IMR-90 (cell line): ENCODE measurements around the gene JAK1. TPM values are rescaled to one million over a fixed set of nuclear protein-coding genes. Genes with fewer than 3 reads are reported as not detected.

Experiments
- ATAC-seq: fragments of 200-7000 bp; cut with Tn5 transposase; 2 replicates; pipeline ENCODE4 v1.9.1; 2020; ENCODE audit warnings: low read depth, mild to moderate bottlenecking, moderate library complexity
- BruUV-seq: library from RNA; stranded (reverse); fragments of 400-500 nt; replicated peaks from 2 replicates; lab custom pipeline; 2021; lab: Mats Ljungman, UMichigan
- CTCF ChIA-PET: fragments of 300-600 bp; formaldehyde crosslinking; extraction: SDS; loops from one replicate; lab custom pipeline; 2021; ENCODE audit warnings: antibody characterized with exemption; lab: Yijun Ruan, JAX
- POLR2A ChIA-PET: fragments of 300-600 bp; sonication (Branson Sonifier 250); formaldehyde crosslinking; loops from one replicate; lab custom pipeline; 2022; ENCODE audit warnings: antibody characterized with exemption; ENCODE audit not compliant: unreplicated experiment; lab: Charles Lee
- DNase-seq: peaks from one replicate; pipeline ENCODE4 v3.0.0; 2013
- H2AFZ ChIP-seq: replicated peaks from 2 replicates; pipeline ENCODE3; 2013; ENCODE audit warnings: low read length, mild to moderate bottlenecking; ENCODE audit not compliant: poor library complexity
- H2AK5ac ChIP-seq: 2 replicates; pipeline ENCODE4 v1.6.1; 2013; ENCODE audit warnings: low read depth, low read length, inconsistent platforms
- H2AK9ac ChIP-seq: replicated peaks from 2 replicates; pipeline ENCODE3; 2013; ENCODE audit warnings: mild to moderate bottlenecking, low read depth, low read length, moderate library complexity; ENCODE audit not compliant: poor library complexity
- H2BK120ac ChIP-seq: 2 replicates; pipeline ENCODE4 v1.6.1; 2013; ENCODE audit warnings: low read depth, low read length, inconsistent platforms
- H2BK15ac ChIP-seq: 3 replicates; pipeline ENCODE4 v1.6.1; 2013; ENCODE audit warnings: low read depth, low read length, inconsistent platforms
- H2BK20ac ChIP-seq: 2 replicates; pipeline ENCODE4 v1.6.1; 2013; ENCODE audit warnings: low read depth, mild to moderate bottlenecking, inconsistent platforms, low read length, moderate library complexity
- H2BK5ac ChIP-seq: 2 replicates; pipeline ENCODE4 v1.6.1; 2013; ENCODE audit warnings: mild to moderate bottlenecking, low read depth, low read length, inconsistent platforms; ENCODE audit not compliant: poor library complexity, severe bottlenecking
- H3K14ac ChIP-seq: replicated peaks from 2 replicates; pipeline ENCODE4 v1.6.1; 2013; ENCODE audit warnings: low read depth, low read length, inconsistent platforms
- H3K18ac ChIP-seq: 2 replicates; pipeline ENCODE4 v1.6.1; 2013; ENCODE audit warnings: low read depth, low read length, control low read depth
- H3K23ac ChIP-seq: 2 replicates; pipeline ENCODE4 v1.6.1; 2013; ENCODE audit warnings: low read depth, low read length, inconsistent platforms
- H3K27ac ChIP-seq: 2 replicates; pipeline ENCODE4 v1.5.1; 2013; ENCODE audit warnings: mild to moderate bottlenecking, control low read depth, low read length; ENCODE audit not compliant: insufficient read depth
- H3K27me3 ChIP-seq: 2 replicates; pipeline ENCODE4 v1.6.1; 2013; ENCODE audit warnings: low read length; ENCODE audit not compliant: control insufficient read depth, insufficient read depth
- H3K36me3 ChIP-seq: 2 replicates; pipeline ENCODE4 v1.6.1; 2013; ENCODE audit warnings: low read length, mixed read lengths; ENCODE audit not compliant: control insufficient read depth, insufficient read depth
- H3K4ac ChIP-seq: 2 replicates; pipeline ENCODE4 v1.6.1; 2013; ENCODE audit warnings: low read depth, low read length, inconsistent platforms
- H3K4me1 ChIP-seq: 2 replicates; pipeline ENCODE4 v1.6.1; 2013; ENCODE audit warnings: low read length, mixed read lengths; ENCODE audit not compliant: control insufficient read depth, insufficient read depth
- H3K4me2 ChIP-seq: 2 replicates; pipeline ENCODE4 v1.6.1; 2013; ENCODE audit warnings: low read depth, mild to moderate bottlenecking, control low read depth, low read length, moderate library complexity
- H3K4me3 ChIP-seq: 2 replicates; pipeline ENCODE4 v1.5.1; 2013; ENCODE audit warnings: low read depth, mild to moderate bottlenecking, control low read depth, low read length, moderate library complexity; ENCODE audit not compliant: insufficient read depth
- H3K56ac ChIP-seq: 2 replicates; pipeline ENCODE4 v1.6.1; 2013; ENCODE audit warnings: low read length, inconsistent platforms; ENCODE audit not compliant: insufficient read depth; ENCODE audit errors: extremely low read depth
- H3K79me1 ChIP-seq, 2 experiments: 2 replicates each; pipeline ENCODE4 v1.6.1; 2013; ENCODE audit warnings: low read length in 2 of 2, inconsistent platforms in 1 of 2, low read depth in 1 of 2
- H3K9ac ChIP-seq: 2 replicates; pipeline ENCODE4 v1.6.1; 2013; ENCODE audit warnings: low read depth, low read length, control low read depth
- H3K9me1 ChIP-seq: 2 replicates; pipeline ENCODE4 v1.6.1; 2013; ENCODE audit warnings: low read length, inconsistent platforms; ENCODE audit not compliant: insufficient read depth
- H3K9me3 ChIP-seq: 2 replicates; pipeline ENCODE4 v1.6.1; 2013; ENCODE audit warnings: low read length; ENCODE audit not compliant: control insufficient read depth, insufficient read depth
- H4K20me1 ChIP-seq: 2 replicates; pipeline ENCODE4 v1.6.1; 2013; ENCODE audit warnings: low read length, inconsistent platforms; ENCODE audit not compliant: insufficient read depth
- H4K5ac ChIP-seq: 2 replicates; pipeline ENCODE4 v1.6.1; 2013; ENCODE audit warnings: mild to moderate bottlenecking, low read depth, low read length, control low read depth
- H4K8ac ChIP-seq, 2 experiments: 2 replicates each; pipeline ENCODE4 v1.6.1; 2013; ENCODE audit warnings: low read depth in 2 of 2, low read length in 2 of 2, control low read depth in 1 of 2, inconsistent platforms in 1 of 2
- H4K91ac ChIP-seq: 2 replicates; pipeline ENCODE4 v1.6.1; 2013; ENCODE audit warnings: low read depth, low read length, inconsistent platforms; ENCODE audit not compliant: insufficient read depth
- BHLHE40 ChIP-seq: fragments of 150-350 bp; IDR thresholded peaks from 2 replicates; pipeline ENCODE4 v1.6.1; 2016; ENCODE audit warnings: mild to moderate bottlenecking, low read depth, low read length
- CEBPB ChIP-seq: IDR thresholded peaks from 2 replicates; pipeline ENCODE4 v1.6.1; 2012; ENCODE audit warnings: low read depth, low read length, improper control_type of control experiment
- CHD1 ChIP-seq: IDR thresholded peaks from 2 replicates; pipeline ENCODE4 v1.6.1; 2012; ENCODE audit warnings: low read depth, low read length, improper control_type of control experiment
- CTCF ChIP-seq: conservative IDR thresholded peaks from 2 replicates; pipeline ENCODE4 v1.5.1; 2012; ENCODE audit warnings: mild to moderate bottlenecking, low read depth, low read length, improper control_type of control experiment
- FOS ChIP-seq: fragments of 150-350 bp; IDR thresholded peaks from 2 replicates; pipeline ENCODE4 v1.6.1; 2016; ENCODE audit warnings: low read depth, low read length
- MAFK ChIP-seq: IDR thresholded peaks from 2 replicates; pipeline ENCODE4 v1.6.1; 2012; ENCODE audit warnings: low read depth, low read length, improper control_type of control experiment
- MAZ ChIP-seq: IDR thresholded peaks from 2 replicates; pipeline ENCODE4 v1.6.1; 2012; ENCODE audit warnings: low read depth, mild to moderate bottlenecking, low read length, improper control_type of control experiment, moderate library complexity, borderline replicate concordance
- MXI1 ChIP-seq: IDR thresholded peaks from 2 replicates; pipeline ENCODE4 v1.6.1; 2012; ENCODE audit warnings: low read depth, mild to moderate bottlenecking, low read length, moderate library complexity, borderline replicate concordance
- NFE2L2 ChIP-seq: fragments of 150-350 bp; IDR thresholded peaks from 2 replicates; pipeline ENCODE4 v1.6.1; 2016; ENCODE audit warnings: low read depth, mild to moderate bottlenecking, low read length
- POLR2A ChIP-seq: IDR thresholded peaks from 2 replicates; pipeline ENCODE4 v1.6.1; 2012; ENCODE audit warnings: mild to moderate bottlenecking, low read depth, low read length
- RAD21 ChIP-seq: IDR thresholded peaks from 2 replicates; pipeline ENCODE4 v1.6.1; 2012; ENCODE audit warnings: low read length, improper control_type of control experiment
- RCOR1 ChIP-seq: IDR thresholded peaks from 2 replicates; pipeline ENCODE4 v1.6.1; 2012; ENCODE audit warnings: mild to moderate bottlenecking, low read length, improper control_type of control experiment; ENCODE audit not compliant: insufficient replicate concordance
- RFX5 ChIP-seq: IDR thresholded peaks from 2 replicates; pipeline ENCODE4 v1.8.0; 2012; ENCODE audit warnings: low read depth, mild to moderate bottlenecking, low read length, moderate library complexity
- SMC3 ChIP-seq: fragments of 150-350 bp; IDR thresholded peaks from 2 replicates; pipeline ENCODE4 v1.6.1; 2016; ENCODE audit warnings: low read depth, mild to moderate bottlenecking, antibody characterized with exemption, low read length, moderate library complexity
- USF2 ChIP-seq: fragments of 150-350 bp; IDR thresholded peaks from 2 replicates; pipeline ENCODE4 v1.6.1; 2017; ENCODE audit warnings: mild to moderate bottlenecking, antibody characterized with exemption, low read length, low read depth
- dilution Hi-C: fragments of 300-500 bp; cut with HindIII; formaldehyde crosslinking; loops from one replicate; pipeline ENCODE4 v1.14.3; 2018; ENCODE audit warnings: low sequenced_read_pairs; ENCODE audit not compliant: unreplicated experiment
- in situ Hi-C: fragments of 300-500 bp; cut with MboI; formaldehyde crosslinking; loops from 3 replicates; pipeline ENCODE4 v1.14.3; 2019; ENCODE audit warnings: low sequenced_read_pairs, inconsistent platforms, mixed read lengths
- intact Hi-C: fragments of 100-400 bp; cut with micrococcal nuclease; formaldehyde crosslinking; loops from 2 replicates; pipeline ENCODE4 v1.10.0; 2022
- polyA plus RNA-seq, 3 experiments: library from polyadenylated mRNA; depleted of rRNA; stranded (reverse); fragments of >200 nt; gene quantifications; 2 replicates each; pipeline ENCODE4 v1.2.3, GENCODE V29; 2012; ENCODE audit warnings: low replicate concordance in 1 of 3
- total RNA-seq: library from RNA; depleted of rRNA; stranded (reverse); fragments of >200 nt; gene quantifications from 2 replicates; pipeline ENCODE4 v1.2.3, GENCODE V29; 2012
- TF ChIP-seq, protein P1 (sequence below): fragments of 150-350 bp; IDR thresholded peaks from 2 replicates; pipeline ENCODE4 v1.6.1; 2016; ENCODE audit warnings: low read depth, mild to moderate bottlenecking, low read length, moderate library complexity, borderline replicate concordance

Gene JAK1
- total and polyA plus RNA-seq, 2 of the 4 experiments (the other 2 are of a cell fraction) = 76.9 to 103 TPM

DNA sequence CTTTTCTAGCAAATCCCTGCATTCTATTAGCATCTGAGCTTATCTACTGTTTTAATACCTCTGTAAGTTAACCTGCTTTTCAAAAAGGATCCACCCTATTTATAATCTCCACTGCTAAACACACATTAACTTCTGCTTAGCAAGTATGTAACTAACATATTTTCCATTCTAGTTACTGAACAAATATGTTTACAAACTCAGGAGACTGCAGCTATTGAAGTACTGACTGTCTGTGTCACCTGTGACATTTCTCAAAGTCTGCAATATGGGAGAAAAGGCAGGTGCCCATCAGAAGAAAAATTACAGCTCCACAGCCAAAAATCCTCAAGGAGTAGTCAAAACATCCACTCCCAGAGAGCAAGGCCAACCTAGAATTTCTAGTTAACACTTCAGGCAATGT is 88.3 kb downstream of the JAK1 start:
- Histone ChIP-seq H3K56ac (no peak overlapping the region), H3K79me1 (peaks cover 8 to 46% of the 10 kb centered on the region in 2 experiments), H4K91ac (no peak overlapping the region), H2AK5ac (no peak overlapping the region), H3K4me1 (peaks cover 3% of the 10 kb centered on the region), H3K9ac (no peak overlapping the region), H3K9me3 (no peaks in the 10 kb centered on the region), H2AK9ac (no peak overlapping the region), H2BK120ac (no peak overlapping the region), H3K14ac (no peak overlapping the region), H3K18ac (no peak overlapping the region), H4K20me1 (peaks cover 10% of the 10 kb centered on the region), H2BK5ac (no peak overlapping the region), H3K23ac (no peak overlapping the region), H3K27me3 (no peaks in the 10 kb centered on the region), H2BK15ac (no peak overlapping the region), H2AFZ (no peak overlapping the region), H4K5ac (no peak overlapping the region), H3K27ac (no peak overlapping the region), H3K9me1 (peaks cover 7% of the 10 kb centered on the region), H4K8ac (no peak overlapping the region), H2BK20ac (no peak overlapping the region), H3K4ac (no peak overlapping the region), H3K4me2 (no peak overlapping the region), H3K4me3 (no peak overlapping the region), H3K36me3 (peaks cover 36% of the 10 kb centered on the region)
- in situ Hi-C loops (no loop called here), intact Hi-C loops (loop anchor here (5.0 kb wide), 2 partner anchors 89 to 129 kb away; partner anchors contain the start of gene JAK1), dilution Hi-C loops (no loop called here)
- ChIA-PET CTCF (no interaction called here), POLR2A (no interaction called here)
- ATAC-seq (no peak), DNase-seq (no peak)
- TF ChIP-seq MAZ (no peak), POLR2A (no peak), CHD1 (no peak), BHLHE40 (no peak), USF2 (no peak), RFX5 (no peak), MAFK (no peak), FOS (no peak), NFE2L2 (no peak), RAD21 (no peak), CTCF (no peak), RCOR1 (no peak), MXI1 (no peak), CEBPB (no peak), SMC3 (no peak)
- TF ChIP-seq, protein P1, sequence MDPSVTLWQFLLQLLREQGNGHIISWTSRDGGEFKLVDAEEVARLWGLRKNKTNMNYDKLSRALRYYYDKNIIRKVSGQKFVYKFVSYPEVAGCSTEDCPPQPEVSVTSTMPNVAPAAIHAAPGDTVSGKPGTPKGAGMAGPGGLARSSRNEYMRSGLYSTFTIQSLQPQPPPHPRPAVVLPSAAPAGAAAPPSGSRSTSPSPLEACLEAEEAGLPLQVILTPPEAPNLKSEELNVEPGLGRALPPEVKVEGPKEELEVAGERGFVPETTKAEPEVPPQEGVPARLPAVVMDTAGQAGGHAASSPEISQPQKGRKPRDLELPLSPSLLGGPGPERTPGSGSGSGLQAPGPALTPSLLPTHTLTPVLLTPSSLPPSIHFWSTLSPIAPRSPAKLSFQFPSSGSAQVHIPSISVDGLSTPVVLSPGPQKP = no peak
- BruUV-seq = no TSS peak
